ENCODE results near the gene TMUB1. TPM values are rescaled to one million over a fixed set of nuclear protein-coding genes. Genes with fewer than 3 reads are reported as not detected.

The TMUB1 gene
- total and polyA plus RNA-seq, 9 of the 15 experiments (the other 6 are each of a cell fraction or from before 2014, with no cell fraction given) = 0.14 to 241 (median 74.1) TPM

- TF ChIP-seq SFPQ (IDR thresholded peaks at IDR 0.05; ENCODE audit: low read depth, low read length) (no peak), SP1 (CRISPR knock-in tag; IDR thresholded peaks at IDR 0.05) (peak; percentile 78), TCF3 (CRISPR knock-in tag; IDR thresholded peaks at IDR 0.05) (no peak), PHB (CRISPR knock-in tag; IDR thresholded peaks at IDR 0.05) (no peak), IFI16 (CRISPR knock-in tag; IDR thresholded peaks at IDR 0.05) (no peak), PRPF4 (IDR thresholded peaks at IDR 0.05; ENCODE audit: insufficient read depth, low read depth, low read length, poor library complexity, severe bottlenecking) (no peak), ZNF584 (CRISPR knock-in tag; IDR thresholded peaks at IDR 0.05; ENCODE audit: low read depth) (no peak), NR2C2 (CRISPR knock-in tag; IDR thresholded peaks at IDR 0.05) (no peak), NR2C2 (tag; IDR thresholded peaks at IDR 0.05) (peak; percentile 21; the same call in 1 of the 2 replicates), ZNF274 (IDR thresholded peaks at IDR 0.05; ENCODE audit: borderline replicate concordance, low read depth, low read length) (no peak)
- TF ChIP-seq, protein P1, sequence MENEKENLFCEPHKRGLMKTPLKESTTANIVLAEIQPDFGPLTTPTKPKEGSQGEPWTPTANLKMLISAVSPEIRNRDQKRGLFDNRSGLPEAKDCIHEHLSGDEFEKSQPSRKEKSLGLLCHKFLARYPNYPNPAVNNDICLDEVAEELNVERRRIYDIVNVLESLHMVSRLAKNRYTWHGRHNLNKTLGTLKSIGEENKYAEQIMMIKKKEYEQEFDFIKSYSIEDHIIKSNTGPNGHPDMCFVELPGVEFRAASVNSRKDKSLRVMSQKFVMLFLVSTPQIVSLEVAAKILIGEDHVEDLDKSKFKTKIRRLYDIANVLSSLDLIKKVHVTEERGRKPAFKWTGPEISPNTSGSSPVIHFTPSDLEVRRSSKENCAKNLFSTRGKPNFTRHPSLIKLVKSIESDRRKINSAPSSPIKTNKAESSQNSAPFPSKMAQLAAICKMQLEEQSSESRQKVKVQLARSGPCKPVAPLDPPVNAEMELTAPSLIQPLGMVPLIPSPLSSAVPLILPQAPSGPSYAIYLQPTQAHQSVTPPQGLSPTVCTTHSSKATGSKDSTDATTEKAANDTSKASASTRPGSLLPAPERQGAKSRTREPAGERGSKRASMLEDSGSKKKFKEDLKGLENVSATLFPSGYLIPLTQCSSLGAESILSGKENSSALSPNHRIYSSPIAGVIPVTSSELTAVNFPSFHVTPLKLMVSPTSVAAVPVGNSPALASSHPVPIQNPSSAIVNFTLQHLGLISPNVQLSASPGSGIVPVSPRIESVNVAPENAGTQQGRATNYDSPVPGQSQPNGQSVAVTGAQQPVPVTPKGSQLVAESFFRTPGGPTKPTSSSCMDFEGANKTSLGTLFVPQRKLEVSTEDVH (IDR thresholded peaks at IDR 0.05; ENCODE audit: low read depth, partially characterized antibody) = no peak
- TF ChIP-seq, protein P2, sequence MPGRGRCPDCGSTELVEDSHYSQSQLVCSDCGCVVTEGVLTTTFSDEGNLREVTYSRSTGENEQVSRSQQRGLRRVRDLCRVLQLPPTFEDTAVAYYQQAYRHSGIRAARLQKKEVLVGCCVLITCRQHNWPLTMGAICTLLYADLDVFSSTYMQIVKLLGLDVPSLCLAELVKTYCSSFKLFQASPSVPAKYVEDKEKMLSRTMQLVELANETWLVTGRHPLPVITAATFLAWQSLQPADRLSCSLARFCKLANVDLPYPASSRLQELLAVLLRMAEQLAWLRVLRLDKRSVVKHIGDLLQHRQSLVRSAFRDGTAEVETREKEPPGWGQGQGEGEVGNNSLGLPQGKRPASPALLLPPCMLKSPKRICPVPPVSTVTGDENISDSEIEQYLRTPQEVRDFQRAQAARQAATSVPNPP (IDR thresholded peaks at IDR 0.05; ENCODE audit: borderline replicate concordance, insufficient read depth, insufficient read length) = no peak
- TF ChIP-seq, protein P3, sequence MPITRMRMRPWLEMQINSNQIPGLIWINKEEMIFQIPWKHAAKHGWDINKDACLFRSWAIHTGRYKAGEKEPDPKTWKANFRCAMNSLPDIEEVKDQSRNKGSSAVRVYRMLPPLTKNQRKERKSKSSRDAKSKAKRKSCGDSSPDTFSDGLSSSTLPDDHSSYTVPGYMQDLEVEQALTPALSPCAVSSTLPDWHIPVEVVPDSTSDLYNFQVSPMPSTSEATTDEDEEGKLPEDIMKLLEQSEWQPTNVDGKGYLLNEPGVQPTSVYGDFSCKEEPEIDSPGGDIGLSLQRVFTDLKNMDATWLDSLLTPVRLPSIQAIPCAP (CRISPR knock-in tag; IDR thresholded peaks at IDR 0.05; ENCODE audit: borderline replicate concordance) = no peak
- TF ChIP-seq, protein P4, sequence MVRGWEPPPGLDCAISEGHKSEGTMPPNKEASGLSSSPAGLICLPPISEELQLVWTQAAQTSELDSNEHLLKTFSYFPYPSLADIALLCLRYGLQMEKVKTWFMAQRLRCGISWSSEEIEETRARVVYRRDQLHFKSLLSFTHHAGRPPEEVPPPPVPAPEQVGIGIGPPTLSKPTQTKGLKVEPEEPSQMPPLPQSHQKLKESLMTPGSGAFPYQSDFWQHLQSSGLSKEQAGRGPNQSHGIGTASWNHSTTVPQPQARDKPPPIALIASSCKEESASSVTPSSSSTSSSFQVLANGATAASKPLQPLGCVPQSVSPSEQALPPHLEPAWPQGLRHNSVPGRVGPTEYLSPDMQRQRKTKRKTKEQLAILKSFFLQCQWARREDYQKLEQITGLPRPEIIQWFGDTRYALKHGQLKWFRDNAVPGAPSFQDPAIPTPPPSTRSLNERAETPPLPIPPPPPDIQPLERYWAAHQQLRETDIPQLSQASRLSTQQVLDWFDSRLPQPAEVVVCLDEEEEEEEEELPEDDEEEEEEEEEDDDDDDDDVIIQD (CRISPR knock-in tag; IDR thresholded peaks at IDR 0.05) = no peak
- TF ChIP-seq, protein P5, sequence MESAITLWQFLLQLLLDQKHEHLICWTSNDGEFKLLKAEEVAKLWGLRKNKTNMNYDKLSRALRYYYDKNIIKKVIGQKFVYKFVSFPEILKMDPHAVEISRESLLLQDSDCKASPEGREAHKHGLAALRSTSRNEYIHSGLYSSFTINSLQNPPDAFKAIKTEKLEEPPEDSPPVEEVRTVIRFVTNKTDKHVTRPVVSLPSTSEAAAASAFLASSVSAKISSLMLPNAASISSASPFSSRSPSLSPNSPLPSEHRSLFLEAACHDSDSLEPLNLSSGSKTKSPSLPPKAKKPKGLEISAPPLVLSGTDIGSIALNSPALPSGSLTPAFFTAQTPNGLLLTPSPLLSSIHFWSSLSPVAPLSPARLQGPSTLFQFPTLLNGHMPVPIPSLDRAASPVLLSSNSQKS (CRISPR knock-in tag; IDR thresholded peaks at IDR 0.05) = no peak
Observed at GRCh38 chr7:151062399-151063211, 20.7 kb downstream of the TMUB1 start (continued).

Measured in K562 (cell line).